Lung (tissue), 12 donors: ENCODE results near the gene RBM4. TPM values are rescaled to one million over a fixed set of nuclear protein-coding genes. Genes with fewer than 3 reads are reported as not detected.
"Not testable (repeated sequence)": the region's sequence is repeated elsewhere in the genome, so short reads cannot be mapped to it uniquely, and the experiment has no call there.

Experiments
- ATAC-seq: fragments of 200-7000 bp; cut with Tn5 transposase; one replicate; pipeline ENCODE4 v1.9.1; 2020; ENCODE audit warnings: moderate number of reproducible peaks; ENCODE audit not compliant: insufficient read depth, low FRiP score
- DNase-seq, 3 donors: peaks; one replicate each; pipeline ENCODE4 v3.0.0-alpha.2; 2013 to 2017
- H3K27ac ChIP-seq, 2 donors: one replicate each; pipeline ENCODE4 v1.5.1; 2013; ENCODE audit warnings: mild to moderate bottlenecking in 2 of 2, moderate library complexity in 2 of 2, control low read depth in 1 of 2, inconsistent platforms in 1 of 2, low read depth in 1 of 2, low read length in 1 of 2
- H3K27me3 ChIP-seq, 3 donors: one replicate each; pipeline ENCODE4 v1.5.1; 2013; ENCODE audit warnings: low read length in 2 of 3; ENCODE audit not compliant: control insufficient read depth in 3 of 3, insufficient read depth in 3 of 3
- H3K36me3 ChIP-seq, 4 donors: one replicate each; pipeline ENCODE4 v1.5.1; 2013; ENCODE audit warnings: low read length in 4 of 4, mild to moderate bottlenecking in 1 of 4, moderate library complexity in 1 of 4; ENCODE audit not compliant: control insufficient read depth in 4 of 4, insufficient read depth in 4 of 4
- H3K4me1 ChIP-seq, 5 donors: one replicate each; pipeline ENCODE4 v1.5.1; 2013; ENCODE audit warnings: low read length in 5 of 5, mild to moderate bottlenecking in 2 of 5, moderate library complexity in 1 of 5; ENCODE audit not compliant: control insufficient read depth in 5 of 5, insufficient read depth in 5 of 5
- H3K4me3 ChIP-seq: one replicate; pipeline ENCODE4 v1.5.1; 2013; ENCODE audit warnings: mild to moderate bottlenecking, control low read depth, moderate library complexity
- H3K9ac ChIP-seq, 2 donors: one replicate each; pipeline ENCODE4 v1.5.1; 2013; ENCODE audit warnings: low read length in 2 of 2, control low read depth in 1 of 2; ENCODE audit not compliant: insufficient read depth in 1 of 2
- H3K9me3 ChIP-seq, 4 donors: one replicate each; pipeline ENCODE4 v1.5.1; 2013; ENCODE audit warnings: low read length in 3 of 4, mild to moderate bottlenecking in 1 of 4, moderate library complexity in 1 of 4; ENCODE audit not compliant: control insufficient read depth in 4 of 4, insufficient read depth in 3 of 4
- CTCF ChIP-seq: IDR thresholded peaks from 2 replicates; pipeline ENCODE4 v1.5.1; 2012; ENCODE audit warnings: mild to moderate bottlenecking; ENCODE audit errors: control extremely low read depth, extremely low read depth
- WGBS, 2 donors: extraction: QIAGEN DNeasy Blood & Tissue Kit; methylation state at CpG; one replicate each; pipeline ENCODE4 v1.1.7; 2013; 5-methylcytosine and 5-hydroxymethylcytosine counted together
- polyA plus RNA-seq, 2 donors: library from polyadenylated mRNA; stranded (reverse); fragments of 200-250 nt; gene quantifications; one replicate each; pipeline ENCODE4 v1.2.1, GENCODE V29; 2013
- total RNA-seq, 2 donors: library from RNA; depleted of rRNA in 1 of 2; stranded (reverse); fragments of >200 nt in 1 of 2; gene quantifications; one replicate each; pipeline ENCODE4 v1.2.1, GENCODE V29; 2014 to 2021
- donor health status: control.
- donor health status: control.
- donor health status: Bipolar disorder and iron deficiency.
- donor health status: healthy.
- donor health status: DM: yes; HTN: yes; CAD: no.

Gene RBM4
- total and polyA plus RNA-seq, 4 donors: 77.2 to 153 (median 101) TPM

- H3K9me3 ChIP-seq: no peaks in the 10 kb centered on the region
- WGBS, 2 donors: 57 to 60% methylated on average over 12 of the region's 12 CpGs
- peak overlapping the region; percentile 21 for H3K4me3 ChIP-seq
- TF ChIP-seq CTCF: no peak
- H3K9ac ChIP-seq: peak overlapping the region in 1 of 2 donors; percentile 83
- H3K27ac ChIP-seq: peak overlapping the region; percentile 72 to 80
- H3K36me3 ChIP-seq: peaks cover 5 to 31% (median 16%) of the 10 kb centered on the region in 4 donors
- peaks cover 7 to 41% (median 23%) of the 10 kb centered on the region in 5 donors for H3K4me1 ChIP-seq
- ATAC-seq: no peak
- DNase-seq: peak in 1 of 3 donors; percentile 7
- H3K27me3 ChIP-seq: no peaks in the 10 kb centered on the region
Measured at GRCh38 chr11:66637557-66638176, 836 bp upstream of the RBM4 start.

- DNase-seq (peak; percentile 44 to 77 (median 65)), ATAC-seq (no peak)
- Histone ChIP-seq H3K27me3 (no peaks in the 10 kb centered on the region), H3K27ac (peak overlapping the region; percentile 93), H3K9ac (peak overlapping the region; percentile 96 to 97), H3K9me3 (no peaks in the 10 kb centered on the region), H3K4me1 (peaks cover 17 to 57% (median 33%) of the 10 kb centered on the region in 5 donors), H3K4me3 (peak overlapping the region; percentile 84), H3K36me3 (peaks cover 12 to 43% (median 26%) of the 10 kb centered on the region in 4 donors)
- WGBS, 2 donors: 6 to 10% methylated on average over 27 of the region's 27 CpGs
- TF ChIP-seq CTCF: no peak
Measured at GRCh38 chr11:66639066-66639813, 737 bp downstream of the RBM4 start.

DNA sequence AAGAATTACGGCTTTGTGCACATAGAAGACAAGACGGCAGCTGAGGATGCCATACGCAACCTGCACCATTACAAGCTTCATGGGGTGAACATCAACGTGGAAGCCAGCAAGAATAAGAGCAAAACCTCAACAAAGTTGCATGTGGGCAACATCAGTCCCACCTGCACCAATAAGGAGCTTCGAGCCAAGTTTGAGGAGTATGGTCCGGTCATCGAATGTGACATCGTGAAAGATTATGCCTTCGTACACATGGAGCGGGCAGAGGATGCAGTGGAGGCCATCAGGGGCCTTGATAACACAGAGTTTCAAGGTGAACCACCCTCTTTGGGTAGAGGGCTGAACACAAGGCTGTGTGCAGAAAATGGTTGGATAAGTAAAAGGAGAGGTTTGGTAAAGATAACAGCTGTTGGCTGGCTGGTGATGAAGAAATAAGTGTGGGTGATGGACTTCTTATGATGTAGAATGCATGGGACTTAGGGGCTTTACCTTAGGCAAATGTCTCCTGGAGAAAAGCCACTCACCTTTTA lies 1.4 kb downstream of the RBM4 start:
- H3K36me3 ChIP-seq: peaks cover 18 to 44% (median 31%) of the 10 kb centered on the region in 4 donors
- H3K27ac ChIP-seq, ATAC-seq, H3K27me3 ChIP-seq, H3K9me3 ChIP-seq, H3K4me3 ChIP-seq: not testable (repeated sequence)
- H3K4me1 ChIP-seq: peaks cover 17 to 63% (median 40%) of the 10 kb centered on the region in 5 donors
- DNase-seq: peak in 2 of 3 donors; percentile 31 to 34
- peak overlapping the region in 1 of 2 donors; percentile 97 for H3K9ac ChIP-seq
- 60 to 74% methylated on average over 8 to 9 of the region's 10 CpGs for WGBS, 2 donors

DNA sequence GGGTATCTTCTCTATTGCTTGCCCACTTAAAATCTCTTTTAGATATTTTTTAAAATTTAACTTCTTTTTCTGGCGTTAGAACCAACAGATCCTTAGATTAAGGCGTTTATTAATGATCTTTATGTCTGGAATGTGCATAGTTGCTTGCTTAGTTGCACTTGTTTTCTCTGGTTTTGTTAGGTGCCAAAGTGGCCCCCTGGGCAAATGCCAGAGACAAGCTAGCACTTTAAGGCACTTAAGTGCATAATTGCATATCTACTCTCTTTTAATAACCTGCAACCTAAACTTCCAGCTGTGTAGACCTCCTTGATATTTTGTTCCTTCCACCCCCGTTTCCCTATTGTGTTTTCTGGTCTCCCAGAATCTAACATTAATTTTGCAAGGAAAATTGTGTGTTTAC lies 3.3 kb downstream of the RBM4 start:
- Histone ChIP-seq H3K27me3 (no peaks in the 10 kb centered on the region), H3K9ac (peak overlapping the region in 1 of 2 donors; percentile 62), H3K9me3 (no peaks in the 10 kb centered on the region), H3K36me3 (peaks cover 26 to 61% (median 43%) of the 10 kb centered on the region in 4 donors), H3K4me3 (no peak overlapping the region), H3K4me1 (peaks cover 21 to 81% (median 53%) of the 10 kb centered on the region in 5 donors), H3K27ac (no peak overlapping the region)
- 23 to 55% methylated on average over 3 of the region's 3 CpGs for WGBS, 2 donors
- DNase-seq (no peak), ATAC-seq (no peak)
- no peak for TF ChIP-seq CTCF
